Suprapubic skin (tissue), 4 donors: ENCODE data around the gene DPM2. TPM values are rescaled to one million over a fixed set of nuclear protein-coding genes. Genes with fewer than 3 reads are reported as not detected.

Experiments used
- DNase-seq, 2 donors: peaks; one replicate each; pipeline ENCODE4 v3.0.0-alpha.2; 2019; ENCODE audit warnings: low spot score in 2 of 2
- H3K27ac ChIP-seq: fragments of 200-600 bp; sonication (generic); one replicate; pipeline ENCODE4 v1.5.1; 2019
- H3K27me3 ChIP-seq: fragments of 200-600 bp; sonication (generic); one replicate; pipeline ENCODE4 v1.5.1; 2019
- H3K36me3 ChIP-seq: fragments of 200-600 bp; sonication (generic); one replicate; pipeline ENCODE4 v1.5.1; 2019
- H3K4me1 ChIP-seq: fragments of 200-600 bp; sonication (generic); one replicate; pipeline ENCODE4 v1.5.1; 2019
- H3K4me3 ChIP-seq: fragments of 200-600 bp; sonication (generic); one replicate; pipeline ENCODE4 v1.5.1; 2019; ENCODE audit warnings: mild to moderate bottlenecking
- H3K9me3 ChIP-seq: fragments of 200-600 bp; sonication (generic); one replicate; pipeline ENCODE4 v1.5.1; 2019
- CTCF ChIP-seq, 2 donors: fragments of 200-600 bp in 1 of 2; fragments of 450-650 bp in 1 of 2; sonication (generic) in 1 of 2; IDR thresholded peaks; one replicate each; pipeline ENCODE4 v1.5.1; 2016 to 2019; ENCODE audit warnings: antibody characterized with exemption in 2 of 2, mild to moderate bottlenecking in 1 of 2, moderate library complexity in 1 of 2
- EP300 ChIP-seq: sonication (generic); formaldehyde crosslinking; IDR thresholded peaks from one replicate; pipeline ENCODE4 v1.6.1; 2017; ENCODE audit warnings: antibody characterized with exemption
- POLR2A ChIP-seq, 2 donors: fragments of 450-650 bp; IDR thresholded peaks; one replicate each; pipeline ENCODE4 v1.6.1; 2017; ENCODE audit warnings: antibody characterized with exemption in 2 of 2, mild to moderate bottlenecking in 2 of 2, moderate library complexity in 2 of 2
- POLR2AphosphoS5 ChIP-seq, 3 donors: sonication (generic); formaldehyde crosslinking; IDR thresholded peaks; one replicate each; pipeline ENCODE4 v1.6.1; 2017; ENCODE audit warnings: antibody characterized with exemption in 3 of 3
- WGBS: methylation state at CpG from one replicate; pipeline ENCODE4 v1.1.5; 2018; 5-methylcytosine and 5-hydroxymethylcytosine counted together
- total RNA-seq, 4 donors: library from RNA; depleted of rRNA; stranded (reverse); fragments of >200 nt; gene quantifications; one replicate each; pipeline ENCODE4 v1.1.0, GENCODE V29; 2016

The DPM2 gene
- total RNA-seq, 4 donors from 2014 or later, result 19.4 to 39.7 (median 30.6) TPM

DNA sequence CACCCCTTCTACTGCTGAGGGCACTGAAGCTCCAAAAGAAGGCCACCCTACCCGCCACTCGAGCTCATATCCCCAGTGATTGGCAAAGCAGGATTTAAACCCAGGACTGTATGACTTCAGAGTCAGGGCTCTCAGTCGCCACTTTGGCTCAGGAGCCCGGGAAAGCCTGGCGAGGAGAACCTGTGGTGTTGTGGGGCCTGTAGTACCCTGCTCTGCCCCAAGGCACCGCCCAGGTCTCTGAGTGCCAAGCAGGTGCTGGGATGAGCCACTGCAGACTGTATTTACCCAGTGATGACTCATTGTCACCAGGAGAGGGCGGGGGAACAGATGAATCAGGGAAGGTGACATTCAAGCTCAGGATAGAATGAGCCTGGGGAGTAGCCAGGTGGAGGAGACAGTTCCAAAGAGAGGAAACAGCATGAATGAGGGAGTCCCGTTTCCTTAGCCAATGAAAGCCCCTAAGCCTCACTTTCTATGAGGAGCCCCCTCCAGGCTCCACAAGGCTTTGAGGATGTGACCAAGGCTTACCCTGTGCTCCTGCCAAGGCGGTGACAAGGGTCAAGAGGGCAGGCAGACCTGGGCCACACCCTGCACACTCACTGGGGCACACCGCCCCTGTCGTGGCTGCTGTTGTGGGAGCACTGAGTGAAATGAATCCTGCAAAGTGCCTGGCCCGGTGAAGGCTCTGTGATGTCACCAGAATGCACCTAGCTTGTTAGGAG, 17.8 kb upstream of the DPM2 start:
- peak; percentile 46 to 66 for TF ChIP-seq CTCF (IDR thresholded peaks at IDR 0.05)
- TF ChIP-seq POLR2AphosphoS5 (IDR thresholded peaks at IDR 0.05), result peak in 1 of 3 donors; percentile 8
- no peak for TF ChIP-seq EP300
- TF ChIP-seq POLR2A (IDR thresholded peaks at IDR 0.05), result no peak

DNA sequence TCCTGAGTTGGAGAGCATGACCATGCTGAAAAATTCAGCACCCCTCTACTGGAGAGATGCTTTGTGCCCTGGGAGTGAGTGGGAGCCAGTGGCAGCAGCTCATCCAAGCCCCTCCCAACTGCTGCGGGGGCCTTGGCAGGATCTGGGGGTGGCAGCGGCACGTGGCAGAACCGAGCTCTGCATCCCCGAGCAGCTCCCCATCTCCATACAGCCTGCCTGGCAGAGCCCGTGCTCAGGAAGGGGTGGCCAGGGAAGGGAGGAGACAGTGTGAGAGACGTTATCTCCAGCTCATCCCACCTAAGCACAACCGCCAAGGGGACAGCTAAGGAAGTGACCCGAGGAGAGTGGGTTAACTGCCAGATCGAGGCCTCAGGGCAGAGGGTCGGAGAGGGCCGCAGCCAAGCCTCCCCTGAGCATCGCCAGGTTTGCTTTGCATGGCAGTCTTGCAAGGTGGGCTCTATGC, 17.2 kb upstream of the DPM2 start:
- Histone ChIP-seq H3K27ac (peak overlapping the region; percentile 88), H3K36me3 (peaks cover 3% of the 10 kb centered on the region), H3K27me3 (no peaks in the 10 kb centered on the region), H3K4me1 (peaks cover 80% of the 10 kb centered on the region), H3K9me3 (no peaks in the 10 kb centered on the region), H3K4me3 (peak overlapping the region; percentile 5)
- no peak for DNase-seq
- TF ChIP-seq POLR2AphosphoS5 (IDR thresholded peaks at IDR 0.05), result no peak
- no peak for TF ChIP-seq POLR2A (IDR thresholded peaks at IDR 0.05)
- TF ChIP-seq CTCF (IDR thresholded peaks at IDR 0.05), result no peak
- no peak for TF ChIP-seq EP300
- 20% methylated on average over 2 of the region's 13 CpGs for WGBS

More for the DNA sequence above, 17.8 kb upstream of the DPM2 start:
- H3K27ac ChIP-seq, result peak overlapping the region; percentile 88
- H3K27me3 ChIP-seq, result no peaks in the 10 kb centered on the region
- H3K4me1 ChIP-seq, result peaks cover 80% of the 10 kb centered on the region
- peak in 1 of 2 donors; percentile 89 for DNase-seq
- no peaks in the 10 kb centered on the region for H3K36me3 ChIP-seq
- H3K4me3 ChIP-seq, result peak overlapping the region; percentile 5
- 34% methylated on average over 11 of the region's 12 CpGs for WGBS
- no peaks in the 10 kb centered on the region for H3K9me3 ChIP-seq

GRCh38 chr9:127953768-127954505, 16.3 kb upstream of the DPM2 start:
- WGBS, result 82% methylated on average over 17 of the region's 17 CpGs
- TF ChIP-seq EP300 (no peak), POLR2A (IDR thresholded peaks at IDR 0.05) (no peak), POLR2AphosphoS5 (IDR thresholded peaks at IDR 0.05) (no peak), CTCF (IDR thresholded peaks at IDR 0.05) (no peak)
- no peak for DNase-seq
- H3K4me1 ChIP-seq, result peaks cover 76% of the 10 kb centered on the region
- no peaks in the 10 kb centered on the region for H3K9me3 ChIP-seq
- H3K27ac ChIP-seq, result peak overlapping the region; percentile 88
- H3K4me3 ChIP-seq, result no peak overlapping the region
- H3K36me3 ChIP-seq, result peaks cover 8% of the 10 kb centered on the region
- H3K27me3 ChIP-seq, result no peaks in the 10 kb centered on the region

GRCh38 chr9:127953154-127953553, 15.5 kb upstream of the DPM2 start:
- TF ChIP-seq POLR2A (IDR thresholded peaks at IDR 0.05) (no peak), EP300 (no peak), CTCF (IDR thresholded peaks at IDR 0.05) (no peak), POLR2AphosphoS5 (IDR thresholded peaks at IDR 0.05) (no peak)
- Histone ChIP-seq H3K36me3 (peaks cover 8% of the 10 kb centered on the region), H3K9me3 (no peaks in the 10 kb centered on the region), H3K4me1 (peaks cover 76% of the 10 kb centered on the region), H3K4me3 (no peak overlapping the region), H3K27ac (peak overlapping the region; percentile 88), H3K27me3 (no peaks in the 10 kb centered on the region)
- WGBS, result 93% methylated on average over 1 of the region's 1 CpG
- DNase-seq, result no peak
